ENCODE results near the gene MIA2. TPM values are rescaled to one million over a fixed set of nuclear protein-coding genes. Genes with fewer than 3 reads are reported as not detected.

Gene MIA2
- total and polyA plus RNA-seq, 9 of the 15 experiments (the other 6 are each of a cell fraction or from before 2014, with no cell fraction given) = 6.0 to 21.8 (median 12.8) TPM

- TF ChIP-seq ZFP30 (CRISPR knock-in tag; IDR thresholded peaks at IDR 0.05; ENCODE audit: borderline replicate concordance) (no peak), SMARCA4 (IDR thresholded peaks at IDR 0.05) (no peak), HDAC3 (IDR thresholded peaks at IDR 0.05; ENCODE audit: borderline replicate concordance, partially characterized antibody) (peak; percentile 49), ZNF217 (CRISPR knock-in tag; IDR thresholded peaks at IDR 0.05) (no peak), CHD1 (IDR thresholded peaks at IDR 0.05; ENCODE audit: low read length) (no peak), JUNB (CRISPR knock-in tag; conservative IDR thresholded peaks at IDR 0.05) (no peak), RNF219 (CRISPR knock-in tag; IDR thresholded peaks at IDR 0.05) (no peak), MTF1 (CRISPR knock-in tag; IDR thresholded peaks at IDR 0.05; ENCODE audit: borderline replicate concordance) (no peak), PRMT5 (CRISPR knock-in tag; IDR thresholded peaks at IDR 0.05) (no peak), AFF1 (IDR thresholded peaks at IDR 0.05; ENCODE audit: low read depth in 1 of 2, partially characterized antibody in 2 of 2) (no peak), STAT5A (IDR thresholded peaks at IDR 0.05; ENCODE audit: borderline replicate concordance, low read length) (no peak), CHD2 (IDR thresholded peaks at IDR 0.05; ENCODE audit: low read depth, low read length) (no peak), ZNF444 (CRISPR knock-in tag; IDR thresholded peaks at IDR 0.05) (no peak), GTF2F1 (IDR thresholded peaks at IDR 0.05; ENCODE audit: low read depth, low read length) (no peak), HDAC1 (IDR thresholded peaks at IDR 0.05) (no peak), POLR2A (conservative IDR thresholded peaks at IDR 0.05) (peak; percentile 71), BRD9 (IDR thresholded peaks at IDR 0.05; ENCODE audit: low read depth, partially characterized antibody) (no peak), ZFP1 (CRISPR knock-in tag; IDR thresholded peaks at IDR 0.05) (no peak), RUNX1 (IDR thresholded peaks at IDR 0.05; ENCODE audit: low read depth) (no peak), ZNF644 (tag; IDR thresholded peaks at IDR 0.05; ENCODE audit: low read depth) (no peak), MYBL2 (IDR thresholded peaks at IDR 0.05; ENCODE audit: low read depth) (no peak), MYBL2 (CRISPR knock-in tag; IDR thresholded peaks at IDR 0.05; ENCODE audit: borderline replicate concordance) (no peak), L3MBTL2 (IDR thresholded peaks at IDR 0.05) (no peak)
- TF ChIP-seq, protein P1, sequence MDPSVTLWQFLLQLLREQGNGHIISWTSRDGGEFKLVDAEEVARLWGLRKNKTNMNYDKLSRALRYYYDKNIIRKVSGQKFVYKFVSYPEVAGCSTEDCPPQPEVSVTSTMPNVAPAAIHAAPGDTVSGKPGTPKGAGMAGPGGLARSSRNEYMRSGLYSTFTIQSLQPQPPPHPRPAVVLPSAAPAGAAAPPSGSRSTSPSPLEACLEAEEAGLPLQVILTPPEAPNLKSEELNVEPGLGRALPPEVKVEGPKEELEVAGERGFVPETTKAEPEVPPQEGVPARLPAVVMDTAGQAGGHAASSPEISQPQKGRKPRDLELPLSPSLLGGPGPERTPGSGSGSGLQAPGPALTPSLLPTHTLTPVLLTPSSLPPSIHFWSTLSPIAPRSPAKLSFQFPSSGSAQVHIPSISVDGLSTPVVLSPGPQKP (CRISPR knock-in tag; IDR thresholded peaks at IDR 0.05) = no peak
These were observed 33.3 kb downstream of the MIA2 start (continued) for GRCh38 chr14:39266871-39267607.
